A172 (cell line): ENCODE measurements around the gene DAPK2. TPM values are rescaled to one million over a fixed set of nuclear protein-coding genes. Genes with fewer than 3 reads are reported as not detected.

Experiments
- DNase-seq: peaks from one replicate; pipeline ENCODE4 v3.0.0-alpha.2; 2015; ENCODE audit warnings: low spot score
- total RNA-seq: library from RNA; depleted of rRNA; stranded (reverse); fragments of >200 nt; shearing (Covaris generic); gene quantifications from 2 replicates; pipeline ENCODE4 v1.2.3, GENCODE V29; 2014

DAPK2 gene
- total RNA-seq, 1 experiment from 2014 or later, result 1.5 TPM

DNA sequence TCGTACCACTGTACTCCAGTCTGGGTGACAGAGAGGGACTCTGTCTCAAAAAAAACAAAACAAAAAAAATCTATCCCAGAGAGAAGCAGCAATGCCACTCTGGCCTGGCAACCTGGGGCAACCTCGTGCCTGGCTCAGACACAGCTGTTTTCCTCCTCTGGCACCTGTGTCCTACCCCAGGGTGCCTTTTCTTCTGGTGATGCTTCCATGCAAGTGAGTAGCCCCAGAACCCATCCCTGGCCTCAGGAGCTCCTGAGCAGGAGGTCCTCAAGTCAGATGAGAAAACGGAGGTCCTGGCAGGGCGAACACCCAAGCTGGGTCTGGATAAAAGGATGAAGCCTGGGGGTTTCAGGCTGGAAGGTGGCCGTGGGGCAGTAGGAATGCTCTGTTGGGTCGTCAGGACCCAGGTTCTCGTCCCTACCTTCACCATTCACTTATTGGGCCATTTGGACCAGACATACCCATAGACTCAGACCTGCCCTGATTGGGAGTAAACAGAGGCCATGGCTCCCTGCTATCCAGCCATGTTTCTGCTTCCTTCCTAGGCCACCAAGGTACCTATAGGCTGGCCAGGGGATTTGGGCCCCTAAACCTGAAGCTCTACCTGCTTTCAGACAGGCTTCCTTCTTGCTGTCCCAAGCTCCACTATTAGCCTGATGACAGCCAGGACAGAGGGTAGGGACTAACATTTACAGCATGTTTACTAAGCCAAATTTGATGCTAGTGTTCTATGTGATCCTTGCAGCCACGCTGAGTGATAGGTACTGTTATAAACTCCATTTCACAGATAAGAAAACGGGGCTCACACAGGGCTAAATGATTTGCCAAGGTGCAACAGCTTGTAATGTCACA, 102.2 kb downstream of the DAPK2 start:
- no peak for DNase-seq

DNA sequence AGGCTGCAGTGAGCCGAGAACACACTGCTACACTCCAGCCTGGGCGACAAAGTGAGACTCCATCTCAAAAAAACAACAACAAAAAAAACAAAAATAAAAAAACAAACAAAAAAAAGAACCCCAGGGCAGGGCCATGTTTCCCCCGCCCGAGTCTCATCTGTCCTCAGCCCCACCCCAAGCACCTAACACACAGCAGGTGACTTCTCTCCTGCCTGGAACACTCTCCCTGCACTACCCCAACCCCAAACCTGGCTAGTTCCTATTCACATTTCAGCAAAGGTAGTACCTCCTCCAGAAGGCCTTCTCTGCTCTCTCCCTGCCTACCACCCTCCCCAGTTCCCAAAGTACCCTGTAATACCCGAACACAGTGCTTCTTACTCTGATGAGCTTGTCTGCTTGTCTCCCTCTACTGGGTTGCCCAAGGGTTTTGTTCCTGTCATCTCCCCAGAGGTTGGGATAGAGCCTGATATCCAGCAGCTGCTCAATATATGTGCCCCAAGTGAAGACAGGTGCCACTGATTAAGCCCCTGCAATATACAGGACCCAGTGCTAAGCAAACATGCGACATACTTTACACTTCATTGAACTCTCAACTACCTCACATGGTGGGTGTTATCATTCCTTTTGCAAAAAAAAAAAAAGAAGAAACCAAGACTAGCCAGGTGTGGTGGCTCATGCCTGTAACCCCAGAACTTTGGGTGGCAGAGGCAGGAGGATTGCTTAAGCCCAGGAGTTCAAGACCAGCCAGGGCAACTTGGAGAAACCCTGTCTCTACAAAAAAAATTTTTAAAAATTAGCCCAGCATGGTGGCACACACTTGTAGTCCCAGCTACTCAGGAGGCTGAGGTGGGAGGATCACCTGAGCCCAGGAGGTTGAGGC, 103.6 kb downstream of the DAPK2 start:
- no peak for DNase-seq

DNA sequence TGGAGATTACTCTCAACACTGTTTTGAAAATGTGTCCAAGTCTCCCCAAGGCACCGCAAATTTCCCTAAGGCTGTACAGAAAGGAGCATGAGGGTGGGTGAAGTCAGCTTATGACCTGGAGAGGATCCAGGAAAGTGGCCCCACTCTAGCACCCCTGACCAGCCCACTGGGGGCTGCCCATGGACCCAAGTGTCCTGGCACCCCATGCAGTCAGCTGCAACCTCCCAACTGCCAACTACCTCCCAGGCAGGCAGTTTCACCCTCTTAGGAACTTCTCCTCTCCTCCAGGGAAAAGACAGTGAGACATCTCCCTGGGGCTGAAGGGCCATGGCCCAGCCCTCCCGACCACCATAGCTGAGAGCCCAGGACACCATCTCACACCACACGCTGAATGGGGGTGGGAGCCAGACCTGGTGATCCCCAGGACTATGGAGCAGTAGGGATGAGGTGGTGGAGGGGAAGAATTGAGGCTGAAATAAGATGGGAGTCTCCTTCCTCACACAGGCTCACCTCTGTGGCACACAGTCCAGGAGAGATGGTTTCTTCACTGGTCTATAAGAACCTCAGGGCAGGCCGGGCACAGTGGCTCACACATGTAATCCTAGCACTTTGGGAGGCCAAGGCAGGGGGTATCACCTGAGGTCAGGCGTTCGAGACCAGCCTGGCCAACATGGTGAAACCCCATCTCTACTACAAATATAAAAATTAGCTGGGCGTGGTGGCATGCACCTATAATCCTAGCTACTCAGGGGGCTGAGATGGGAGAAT, 104.4 kb downstream of the DAPK2 start:
- no peak for DNase-seq

DNA sequence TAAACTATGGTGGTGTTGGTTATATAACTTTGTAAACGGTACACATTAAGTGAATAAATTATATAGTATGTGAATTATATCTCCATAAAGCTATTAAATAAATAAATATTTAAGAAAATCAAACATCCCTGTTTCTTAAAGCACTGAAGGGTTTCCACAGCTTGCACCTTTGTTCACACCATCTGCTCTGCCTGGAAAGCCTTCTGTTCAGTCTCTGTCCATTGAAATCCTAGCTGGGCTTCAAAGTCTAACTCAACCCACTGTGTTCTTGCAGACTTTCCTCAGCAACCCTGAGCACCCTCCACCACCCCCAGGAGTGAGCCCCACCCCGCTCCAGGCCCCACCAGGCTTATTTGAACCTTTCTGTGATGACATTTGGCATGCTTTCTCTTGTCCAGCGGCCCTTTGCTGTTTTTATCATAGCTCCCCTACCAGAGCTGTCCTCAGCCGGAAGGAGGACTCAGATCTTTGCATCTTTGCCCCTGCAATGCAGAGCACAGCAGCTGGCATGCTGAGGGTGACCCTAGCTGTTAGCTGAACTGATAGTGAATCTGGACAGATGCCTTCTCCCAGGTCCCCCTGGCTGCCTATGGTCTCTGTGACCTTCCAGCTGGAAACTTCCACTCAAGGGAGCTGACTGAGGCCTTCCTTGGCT, 105.2 kb downstream of the DAPK2 start:
- DNase-seq, result no peak

DNA sequence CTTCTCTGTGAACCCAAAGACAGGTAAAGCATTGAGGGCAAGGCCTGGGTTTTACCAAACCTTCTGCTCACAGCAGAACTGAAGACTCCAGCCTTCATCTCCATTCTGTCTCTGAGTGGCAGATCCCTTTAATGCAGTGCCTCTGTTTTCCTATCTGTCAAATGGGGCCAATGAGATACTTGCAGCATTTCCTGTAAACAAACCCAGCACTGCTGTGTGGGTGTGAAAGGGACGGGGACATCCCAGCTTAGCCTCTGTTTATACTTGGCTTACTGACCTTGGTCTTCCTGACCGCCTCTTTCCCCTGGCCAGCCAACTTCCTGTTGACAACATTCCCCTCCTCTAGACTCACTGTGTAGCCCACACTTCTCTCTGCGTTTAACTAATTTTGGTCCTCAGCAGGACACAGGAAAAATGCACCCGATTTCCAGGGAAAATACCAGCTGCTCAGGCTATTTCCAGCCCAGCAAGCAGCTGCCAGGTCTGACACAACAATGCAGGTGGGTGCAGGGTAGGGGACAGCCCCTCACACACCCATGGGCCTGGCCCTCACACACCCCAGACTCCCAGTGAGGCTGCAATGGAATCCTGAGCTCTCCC, 106.7 kb downstream of the DAPK2 start:
- peak; percentile 62 for DNase-seq

DNA sequence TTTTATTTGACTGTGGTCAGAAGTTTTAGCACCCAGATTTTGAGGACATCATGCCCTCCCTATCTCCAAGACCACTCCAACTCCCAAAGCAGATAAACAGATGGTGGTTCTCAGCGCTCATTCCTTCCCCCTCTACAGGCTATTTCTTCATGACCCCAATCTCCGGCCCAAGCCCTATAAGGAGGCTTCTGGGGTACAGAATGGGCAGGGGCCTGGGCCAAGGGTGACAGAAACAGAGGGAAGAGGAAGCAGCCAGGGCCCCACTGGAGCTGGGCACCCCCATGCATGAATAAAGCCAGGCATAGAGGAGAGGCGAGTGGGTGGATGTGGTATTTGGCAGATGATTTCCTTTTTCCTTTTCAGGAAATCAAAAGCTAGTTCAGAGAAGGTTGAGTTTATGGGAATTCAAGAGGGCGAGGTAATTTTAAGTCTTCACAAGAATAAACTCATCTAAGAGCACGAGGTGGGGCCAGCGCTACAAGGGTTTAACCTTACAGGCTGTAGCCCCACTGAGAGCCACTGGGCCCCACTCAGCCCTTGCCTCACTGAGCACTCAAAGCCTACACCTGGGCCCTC, 107.7 kb downstream of the DAPK2 start:
- no peak for DNase-seq

DNA sequence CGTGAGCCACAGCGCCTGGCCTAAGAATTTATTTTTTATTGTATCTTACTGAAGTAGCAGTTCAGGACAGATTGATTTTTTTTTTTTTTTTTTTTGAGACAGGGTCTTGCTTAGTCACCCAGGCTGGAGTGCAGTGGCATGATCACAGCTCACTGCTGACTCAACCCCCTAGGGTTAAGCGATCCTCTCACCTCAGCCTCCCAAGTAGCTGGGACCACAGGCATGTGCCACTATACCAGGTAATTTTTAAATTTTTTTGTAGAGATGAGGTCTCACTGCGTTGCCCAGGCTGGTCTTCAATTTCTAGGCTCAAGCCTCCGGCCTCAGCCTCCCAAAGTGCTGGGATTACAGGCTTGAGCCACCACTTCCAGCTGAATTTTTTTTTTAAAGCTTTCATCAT, 112.8 kb downstream of the DAPK2 start:
- peak; percentile 57 for DNase-seq

DNA sequence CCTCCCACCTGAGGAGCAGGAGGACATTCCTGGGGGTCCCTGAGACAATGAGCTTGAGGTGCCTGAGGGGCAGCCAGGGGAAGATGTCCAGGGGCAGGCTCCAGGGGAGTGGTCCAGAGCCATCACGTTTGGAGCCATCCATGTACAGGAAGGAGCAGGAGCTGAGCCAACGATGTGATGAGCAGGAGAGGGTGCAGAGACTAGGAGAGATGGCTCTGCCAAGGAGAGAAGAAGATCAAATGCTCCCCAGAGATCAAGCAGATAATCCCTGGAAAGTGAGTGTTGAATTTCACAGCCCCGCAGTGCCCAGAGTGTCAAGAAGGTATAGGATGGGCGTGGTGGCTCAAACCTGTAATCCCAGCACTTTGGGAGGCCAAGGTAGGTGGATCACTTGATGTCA, 114.7 kb downstream of the DAPK2 start:
- no peak for DNase-seq

DNA sequence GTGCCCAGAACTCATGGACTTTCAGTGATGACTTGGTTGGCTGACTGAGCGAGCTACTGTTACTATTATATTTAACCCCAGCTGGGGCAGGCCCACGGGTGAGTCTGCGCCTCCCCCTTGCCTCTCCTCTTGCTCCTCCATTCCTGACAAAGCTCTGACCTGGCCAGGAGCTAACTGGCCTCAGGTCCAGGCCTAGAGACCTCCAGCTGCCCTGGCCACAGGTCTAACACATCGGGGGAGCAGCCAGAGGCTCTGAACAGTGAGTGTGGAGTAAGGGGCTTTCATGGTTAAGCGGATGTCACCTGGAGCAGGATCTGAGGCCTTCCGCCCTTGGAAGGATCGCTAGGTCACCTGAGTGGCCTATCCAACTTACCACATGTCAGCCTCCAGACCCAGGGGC, 116.3 kb downstream of the DAPK2 start:
- no peak for DNase-seq

DNA sequence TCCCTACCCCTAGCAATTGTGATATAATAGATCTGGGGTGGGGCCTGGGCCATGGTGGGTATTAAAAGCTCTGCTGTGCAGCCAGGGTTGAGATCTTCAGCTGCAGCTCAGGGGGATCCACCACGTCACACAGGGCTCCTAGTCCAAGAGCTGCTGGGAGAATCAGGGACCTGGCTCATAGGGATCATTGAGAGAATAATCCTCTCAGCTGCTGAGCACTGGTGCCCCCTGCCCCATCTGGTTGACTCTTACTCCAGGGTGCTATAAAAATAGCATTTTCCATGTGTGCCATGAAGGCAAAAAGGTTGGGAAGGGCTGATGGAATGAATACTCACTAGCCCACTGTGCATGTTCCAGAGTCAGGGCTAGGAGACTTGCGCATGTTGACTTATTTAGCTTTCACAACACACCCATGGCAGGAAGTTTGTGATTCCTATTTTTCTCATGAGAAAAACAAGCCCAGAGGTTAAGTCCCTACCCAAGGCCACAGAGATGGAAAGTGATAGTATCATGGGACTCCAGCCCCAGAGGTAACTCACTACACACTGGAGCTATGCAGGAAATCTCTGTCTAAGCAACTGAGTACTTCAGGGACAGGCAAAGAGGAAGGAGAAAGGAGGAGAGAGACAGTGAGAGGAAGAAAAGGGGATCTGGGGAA, 118.0 kb downstream of the DAPK2 start:
- DNase-seq, result no peak

DNA sequence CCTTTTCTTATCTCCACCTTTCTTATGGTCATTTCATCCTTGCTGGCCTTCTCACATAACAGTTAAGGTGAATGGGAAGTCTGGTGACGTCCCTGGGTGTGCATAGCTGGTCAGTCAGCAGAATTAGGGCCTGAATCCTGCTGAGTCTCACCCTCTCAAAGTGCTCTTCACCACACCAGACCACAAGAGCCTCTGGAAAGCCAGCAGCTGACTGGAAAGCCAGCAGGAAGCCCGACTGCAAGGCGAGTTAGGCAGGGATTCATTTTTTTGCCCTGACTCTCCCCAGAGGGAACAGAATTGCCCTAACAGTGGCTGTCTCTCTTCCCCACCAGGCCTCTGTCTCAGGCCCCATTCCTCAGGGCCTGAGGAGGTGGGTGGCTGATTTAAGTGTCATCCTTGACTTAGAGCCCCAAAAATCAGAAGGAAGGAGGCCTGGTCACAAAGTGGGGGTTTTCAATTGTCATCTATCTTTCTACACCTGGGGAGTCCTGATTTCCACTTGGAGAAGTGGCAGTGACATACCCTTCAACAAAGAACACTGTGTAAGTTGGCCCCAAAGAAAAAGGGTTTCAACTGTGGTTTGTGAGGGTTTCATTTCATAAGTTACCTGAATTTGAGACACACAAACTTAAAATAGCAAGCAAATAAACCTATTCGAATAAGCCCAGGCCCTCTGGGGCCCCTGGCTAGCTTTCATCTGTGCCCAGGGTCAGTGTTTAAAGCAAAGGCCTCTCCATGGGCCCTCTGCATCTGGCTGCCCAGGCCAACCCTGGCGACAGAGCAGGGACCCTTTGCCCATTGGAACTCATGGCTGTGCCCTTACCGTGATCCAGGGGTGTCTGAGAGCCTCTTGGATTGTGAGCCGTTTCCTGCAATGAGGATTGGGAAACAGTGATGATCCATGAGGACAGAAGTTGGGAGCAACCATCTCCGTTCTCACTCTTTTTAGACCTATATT, 122.0 kb downstream of the DAPK2 start:
- no peak for DNase-seq

DNA sequence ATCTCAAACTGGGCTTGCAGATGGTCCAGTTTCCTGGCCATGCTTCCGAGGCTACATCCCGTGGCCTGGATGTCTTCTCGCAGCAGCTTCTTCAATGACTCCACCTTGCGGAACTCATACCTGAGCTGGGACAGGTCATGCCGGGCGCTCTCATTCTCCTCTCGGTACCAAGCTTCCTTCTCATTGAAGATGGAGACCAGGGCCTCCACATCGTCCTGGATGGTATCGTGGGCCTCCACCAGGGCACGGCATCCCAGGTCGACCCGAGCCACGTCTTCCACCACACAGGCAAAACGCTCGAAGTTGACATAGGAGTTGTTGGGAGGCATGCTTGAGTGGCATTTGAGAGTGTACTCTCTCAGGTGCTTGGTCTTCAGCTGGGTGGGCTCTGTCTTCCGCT, 123.4 kb downstream of the DAPK2 start:
- no peak for DNase-seq

DNA sequence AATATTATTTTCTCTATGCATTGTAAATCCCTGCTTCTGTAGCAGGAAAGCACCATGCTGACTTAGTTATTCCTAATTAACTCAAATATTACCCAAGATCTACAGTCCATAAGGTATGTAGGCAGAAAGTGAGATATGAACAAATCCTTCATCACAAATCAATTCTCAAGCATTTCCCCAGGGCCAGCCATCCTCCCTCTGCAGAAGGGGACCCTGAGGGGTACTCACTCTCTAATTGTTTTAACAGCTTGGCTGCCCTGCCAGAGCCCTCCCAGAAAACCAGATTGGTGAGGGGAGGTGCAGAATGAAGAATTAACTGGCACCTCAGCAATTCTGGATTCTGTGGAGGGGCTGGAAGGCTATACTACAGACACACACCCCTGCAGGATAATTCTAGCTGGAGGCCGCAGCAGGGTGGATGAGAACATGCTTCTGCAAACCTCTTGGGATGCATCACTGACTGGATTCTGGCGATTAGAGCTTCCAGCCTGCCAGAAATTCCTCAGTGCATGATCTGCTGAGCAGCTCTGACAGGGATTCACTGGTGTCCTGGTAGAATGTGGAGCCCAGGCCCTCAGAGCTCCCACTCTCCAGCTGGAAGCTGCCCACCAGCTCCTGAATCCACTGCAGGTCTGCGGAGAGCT, 123.9 kb downstream of the DAPK2 start:
- DNase-seq, result no peak

DNA sequence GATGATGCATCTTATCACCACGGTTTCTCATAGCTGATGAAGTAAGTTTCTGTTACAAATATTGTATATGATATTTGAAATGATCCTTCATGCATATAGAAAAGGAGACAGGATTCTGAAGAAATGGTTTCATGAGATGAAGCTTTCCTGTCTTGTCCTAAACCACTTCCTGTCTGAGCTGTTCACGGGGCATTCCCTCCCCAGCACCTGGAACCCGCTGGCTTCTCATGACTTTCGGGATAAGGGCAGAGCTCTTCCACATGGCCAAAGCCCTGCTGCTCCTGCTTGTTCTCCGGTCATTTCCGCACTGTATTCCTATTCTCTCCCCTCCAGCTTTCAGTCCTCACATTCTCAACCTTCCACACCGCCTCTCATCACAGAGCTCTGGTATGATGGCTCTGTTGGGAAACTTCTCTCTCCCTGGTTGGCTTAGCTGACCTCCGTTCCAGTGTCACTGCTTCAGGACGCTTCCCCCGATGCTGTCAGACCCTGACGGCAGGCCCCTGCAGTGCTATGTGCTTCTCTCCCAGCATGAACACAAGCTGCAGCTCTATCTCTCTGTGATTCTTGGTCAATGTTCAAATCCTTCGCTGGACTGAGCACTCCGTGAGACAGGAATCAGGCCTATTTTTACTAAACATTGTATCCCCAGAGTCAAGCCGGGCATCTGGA, 125.6 kb downstream of the DAPK2 start:
- no peak for DNase-seq

DNA sequence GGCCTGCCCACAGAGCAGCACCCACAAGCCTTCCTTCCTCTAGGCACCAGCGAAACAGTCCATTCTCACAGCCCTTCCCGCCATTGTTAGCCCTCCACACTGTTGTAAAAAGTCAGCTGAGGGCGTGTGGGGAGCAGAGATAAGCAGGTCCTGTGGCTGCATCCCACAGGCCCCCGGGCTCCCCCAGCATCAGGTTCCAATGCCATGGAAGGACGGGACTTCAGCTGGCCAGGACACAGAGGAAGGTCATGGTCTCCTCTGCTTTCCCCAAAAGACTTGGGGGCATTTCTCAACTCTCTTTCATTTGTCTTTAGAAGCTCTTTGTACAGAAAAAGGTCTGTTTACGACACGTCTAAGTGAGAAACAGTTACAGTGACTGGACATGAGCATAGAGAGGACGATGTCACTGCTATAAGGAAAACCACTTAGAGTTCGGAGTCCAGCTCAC, 127.4 kb downstream of the DAPK2 start:
- no peak for DNase-seq

DNA sequence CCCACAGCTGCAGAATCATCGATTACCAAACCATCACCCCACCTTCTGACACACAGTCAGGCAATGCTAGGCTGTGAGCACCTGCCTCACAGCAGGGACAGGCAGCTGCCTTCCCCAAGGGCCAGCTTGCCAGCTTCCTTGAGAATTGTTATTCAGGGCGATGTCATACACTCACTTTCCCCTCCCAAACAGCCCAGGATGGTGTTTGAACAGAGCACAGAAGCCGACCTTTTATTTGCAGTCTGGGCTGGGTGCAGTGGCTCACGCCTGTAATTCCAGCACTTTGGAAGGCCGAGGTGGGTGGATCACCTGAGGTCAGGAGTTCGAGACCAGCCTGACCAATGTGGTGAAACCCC, 128.0 kb downstream of the DAPK2 start:
- DNase-seq, result no peak

DNA sequence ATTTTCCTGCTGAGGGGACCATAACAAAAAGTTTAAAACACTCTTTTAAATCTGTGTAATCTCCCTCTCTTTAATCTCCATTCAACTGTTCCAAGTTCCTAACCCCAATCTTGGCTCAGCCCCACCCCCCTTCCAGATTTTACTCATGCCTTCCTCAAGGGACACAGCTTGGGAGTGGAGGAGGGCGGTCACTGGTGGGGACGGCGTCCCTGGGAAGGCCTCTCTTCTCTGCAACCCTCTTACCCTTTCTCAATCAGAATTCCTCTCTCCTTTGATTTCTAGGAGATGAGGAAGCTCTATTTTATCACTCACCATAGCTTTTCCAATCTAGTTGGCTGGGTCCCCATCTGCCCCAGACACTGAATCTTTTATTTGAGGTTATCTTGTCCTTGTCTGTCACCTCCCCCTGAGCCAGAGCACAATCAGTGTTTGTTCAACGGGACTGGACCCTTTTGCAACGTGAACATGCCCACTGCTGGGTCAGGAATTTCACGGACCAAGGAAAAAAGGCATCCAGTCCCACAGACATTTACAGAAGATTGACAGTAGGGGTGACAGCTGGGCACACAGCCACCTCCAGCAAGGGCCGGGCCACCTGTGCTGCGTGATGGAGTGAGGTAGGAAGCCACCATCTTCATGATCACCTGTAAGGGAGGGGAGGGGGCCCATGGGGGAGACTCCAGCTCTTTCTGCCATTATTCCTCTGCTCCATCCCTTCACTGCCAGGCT, 128.5 kb downstream of the DAPK2 start:
- DNase-seq, result no peak
